HG03039 (cell line): Measurements from ENCODE around the gene KMT2B.
"Not testable (repeated sequence)": the region's sequence is repeated elsewhere in the genome, so short reads cannot be mapped to it uniquely, and the experiment has no call there.

Source experiments
- ATAC-seq: cut with Tn5 transposase; IDR thresholded peaks from one replicate; pipeline ENCODE4 v1.9.1; 2021; ENCODE audit warnings: mild to moderate bottlenecking, moderate library complexity; ENCODE audit not compliant: unreplicated experiment

The KMT2B gene

GRCh38 chr19:35717665-35718344 lies at the start of gene KMT2B:
KMT2B (plus strand) TSS chr19:35718003; CDS start chr19:35718019, 16 bp downstream.
- peak; percentile 42 for ATAC-seq

GRCh38 chr19:35669566-35669965 lies 48.2 kb upstream of the KMT2B start:
- ATAC-seq, result no peak

- no peak for ATAC-seq
Measured at GRCh38 chr19:35669974-35670373, 47.8 kb upstream of the KMT2B start.

- ATAC-seq, result no peak
Measured at GRCh38 chr19:35670686-35671085, 47.1 kb upstream of the KMT2B start.

- no peak for ATAC-seq
Measured at GRCh38 chr19:35671818-35672217, 46.0 kb upstream of the KMT2B start.

GRCh38 chr19:35673121-35673804 lies 44.5 kb upstream of the KMT2B start:
- ATAC-seq, result no peak

GRCh38 chr19:35675589-35676140 lies 42.1 kb upstream of the KMT2B start:
- no peak for ATAC-seq

GRCh38 chr19:35689836-35690235 lies 28.0 kb upstream of the KMT2B start:
- ATAC-seq, result no peak

GRCh38 chr19:35691106-35691505 lies 26.7 kb upstream of the KMT2B start:
- not testable (repeated sequence) for ATAC-seq

GRCh38 chr19:35692010-35692409 lies 25.8 kb upstream of the KMT2B start:
- no peak for ATAC-seq

GRCh38 chr19:35693422-35693821 lies 24.4 kb upstream of the KMT2B start:
- ATAC-seq, result no peak

GRCh38 chr19:35693835-35694599 lies 23.8 kb upstream of the KMT2B start:
- peak; percentile 75 for ATAC-seq

- ATAC-seq, result no peak
Measured at GRCh38 chr19:35695895-35696422, 21.8 kb upstream of the KMT2B start.

- ATAC-seq, result no peak
Measured at GRCh38 chr19:35696835-35697234, 21.0 kb upstream of the KMT2B start.

- peak; percentile 92 for ATAC-seq
Measured at GRCh38 chr19:35702223-35703012, 15.4 kb upstream of the KMT2B start.

GRCh38 chr19:35703343-35703742 lies 14.5 kb upstream of the KMT2B start:
- ATAC-seq, result no peak

- no peak for ATAC-seq
Measured at GRCh38 chr19:35704218-35704617, 13.6 kb upstream of the KMT2B start, which contains the start of gene ZBTB32. ZBTB32 (plus strand) TSS chr19:35704558; CDS start chr19:35714627, 10,069 bp downstream.

GRCh38 chr19:35708391-35708790 lies 9.4 kb upstream of the KMT2B start:
- no peak for ATAC-seq

- ATAC-seq, result peak; percentile 35
Measured at GRCh38 chr19:35710784-35711723, 6.7 kb upstream of the KMT2B start.
